Thymus (tissue), 11 donors: ENCODE data around the gene TRIO. TPM values are rescaled to one million over a fixed set of nuclear protein-coding genes. Genes with fewer than 3 reads are reported as not detected.

ENCODE experiments used
- DNase-seq, 9 donors: peaks; one replicate each; pipeline ENCODE4 v3.0.0-alpha.2; 2013; ENCODE audit warnings: low spot score in 9 of 9, low read depth in 6 of 9, missing footprints in 1 of 9
- H3K27ac ChIP-seq, 2 donors: one replicate each; pipeline ENCODE4 v1.5.1; 2013; ENCODE audit warnings: control low read depth in 1 of 2, low read depth in 1 of 2, low read length in 1 of 2, mild to moderate bottlenecking in 1 of 2, moderate library complexity in 1 of 2
- H3K27me3 ChIP-seq, 2 donors: one replicate each; pipeline ENCODE4 v1.5.1; 2013; ENCODE audit warnings: low read length in 1 of 2; ENCODE audit not compliant: control insufficient read depth in 2 of 2, insufficient read depth in 1 of 2
- H3K36me3 ChIP-seq, 2 donors: one replicate each; pipeline ENCODE4 v1.5.1; 2013; ENCODE audit warnings: low read length in 1 of 2, mild to moderate bottlenecking in 1 of 2, moderate library complexity in 1 of 2; ENCODE audit not compliant: control insufficient read depth in 2 of 2, insufficient read depth in 2 of 2
- H3K4me1 ChIP-seq, 2 donors: one replicate each; pipeline ENCODE4 v1.5.1; 2013; ENCODE audit warnings: low read length in 2 of 2; ENCODE audit not compliant: control insufficient read depth in 2 of 2, insufficient read depth in 2 of 2
- H3K4me3 ChIP-seq, 2 donors: one replicate each; pipeline ENCODE4 v1.5.1; 2013; ENCODE audit warnings: low read length in 2 of 2, control low read depth in 1 of 2, mild to moderate bottlenecking in 1 of 2
- H3K9me3 ChIP-seq, 2 donors: one replicate each; pipeline ENCODE4 v1.5.1; 2013; ENCODE audit warnings: low read length in 1 of 2, mild to moderate bottlenecking in 1 of 2; ENCODE audit not compliant: control insufficient read depth in 2 of 2, insufficient read depth in 1 of 2
- WGBS: extraction: QIAGEN DNeasy Blood & Tissue Kit; methylation state at CpG from one replicate; pipeline ENCODE4 v1.1.7; 2013; 5-methylcytosine and 5-hydroxymethylcytosine counted together
- polyA plus RNA-seq: library from polyadenylated mRNA; stranded (reverse); fragments of 200-250 nt; gene quantifications from one replicate; pipeline ENCODE4 v1.2.3, GENCODE V29; 2013
- total RNA-seq: library from RNA; stranded (reverse); fragments of 120-200 nt; gene quantifications from one replicate; pipeline ENCODE4 v1.2.4, GENCODE V29; 2013
- donor health status: healthy.

Gene TRIO
- total and polyA plus RNA-seq, 2 donors = 26.9 to 52.1 TPM

DNA sequence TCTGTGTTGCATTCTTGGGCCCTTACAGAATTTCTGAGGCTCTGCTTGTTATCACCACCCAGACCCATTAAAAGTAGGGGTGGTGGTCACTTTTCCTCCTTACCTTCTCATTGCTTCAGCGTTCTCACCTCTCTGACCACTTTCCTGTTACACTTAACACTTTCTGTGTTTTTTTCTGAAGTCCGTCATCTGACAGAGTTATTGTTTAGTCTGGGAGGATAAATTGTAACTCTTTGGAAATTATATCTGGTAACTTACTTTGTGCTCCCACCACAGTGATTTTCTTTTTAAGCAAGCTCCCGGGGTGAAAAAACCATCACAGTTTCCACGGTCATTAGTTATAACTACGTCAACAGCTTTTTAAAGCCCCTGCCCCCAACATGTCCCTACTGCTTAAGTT lies 227.2 kb downstream of the TRIO start:
- H3K27me3 ChIP-seq = no peaks in the 10 kb centered on the region
- H3K4me1 ChIP-seq = no peaks in the 10 kb centered on the region
- 95% methylated on average over 5 of the region's 5 CpGs for whole genome bisulfite sequencing
- H3K9me3 ChIP-seq = no peaks in the 10 kb centered on the region
- H3K36me3 ChIP-seq = peaks cover 20 to 48% of the 10 kb centered on the region in 2 donors
- no peak overlapping the region for H3K27ac ChIP-seq
- H3K4me3 ChIP-seq = no peak overlapping the region
- DNase-seq = no peak

DNA sequence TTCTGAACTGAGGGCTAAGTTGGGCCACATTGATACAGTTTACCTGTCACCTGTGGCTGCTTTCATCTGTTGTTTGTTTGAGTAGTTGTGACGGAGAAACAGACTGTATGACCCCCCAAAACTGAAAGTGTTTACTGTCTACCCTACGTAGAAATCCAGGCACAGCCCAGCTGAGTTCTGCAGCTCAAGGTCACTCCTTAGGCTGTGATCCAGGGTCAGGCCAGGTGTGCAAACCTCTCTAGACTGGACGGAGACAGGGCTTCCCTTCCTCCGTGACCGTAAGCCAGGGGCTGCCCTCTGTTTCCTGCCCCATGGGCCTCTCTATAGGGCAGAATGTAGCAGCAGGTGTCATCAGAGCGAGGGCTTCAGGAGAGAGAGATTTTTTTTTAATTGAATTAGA lies 230.5 kb downstream of the TRIO start:
- DNase-seq = no peak
- 94% methylated on average over 6 of the region's 6 CpGs for WGBS
- no peaks in the 10 kb centered on the region for H3K9me3 ChIP-seq
- no peak overlapping the region for H3K4me3 ChIP-seq
- H3K36me3 ChIP-seq = peaks cover 14 to 30% of the 10 kb centered on the region in 2 donors
- no peaks in the 10 kb centered on the region for H3K27me3 ChIP-seq
- no peaks in the 10 kb centered on the region for H3K4me1 ChIP-seq
- no peak overlapping the region for H3K27ac ChIP-seq

- H3K27ac ChIP-seq = no peak overlapping the region
- no peak overlapping the region for H3K4me3 ChIP-seq
- 94% methylated on average over 8 of the region's 8 CpGs for WGBS
- no peaks in the 10 kb centered on the region for H3K4me1 ChIP-seq
- H3K36me3 ChIP-seq = peaks cover 10 to 32% of the 10 kb centered on the region in 2 donors
- no peaks in the 10 kb centered on the region for H3K27me3 ChIP-seq
- H3K9me3 ChIP-seq = no peaks in the 10 kb centered on the region
- DNase-seq = peak in 1 of 9 donors; percentile 10
These were observed 231.0 kb downstream of the TRIO start for GRCh38 chr5:14374100-14374499.

DNA sequence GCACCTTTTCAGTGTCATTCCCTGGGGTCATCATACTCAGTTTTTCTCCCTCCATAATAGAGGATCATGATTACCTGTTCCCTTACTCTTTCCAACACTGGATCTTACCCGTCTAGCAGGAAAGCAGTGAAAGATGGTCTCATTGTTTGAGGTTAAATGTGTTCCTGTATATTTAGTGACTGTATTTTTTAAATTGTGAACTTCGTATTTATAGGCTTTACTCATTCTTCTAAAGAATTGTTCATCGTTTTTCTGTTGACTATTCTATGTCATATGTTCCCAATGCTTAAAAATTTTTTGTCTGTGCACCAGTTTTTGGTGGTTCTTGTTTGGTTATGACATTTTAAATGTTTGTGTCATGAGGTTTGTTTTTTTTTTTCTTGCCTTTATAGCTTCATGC lies 233.6 kb downstream of the TRIO start:
- WGBS = 95% methylated on average over 3 of the region's 3 CpGs
- Histone ChIP-seq H3K4me1 (no peaks in the 10 kb centered on the region), H3K27ac (no peak overlapping the region), H3K4me3 (no peak overlapping the region), H3K9me3 (no peaks in the 10 kb centered on the region), H3K36me3 (peaks cover 8 to 36% of the 10 kb centered on the region in 2 donors), H3K27me3 (no peaks in the 10 kb centered on the region)
- no peak for DNase-seq

GRCh38 chr5:14379739-14380497 lies 236.8 kb downstream of the TRIO start:
- H3K27ac ChIP-seq = no peak overlapping the region
- peaks cover 8 to 28% of the 10 kb centered on the region in 2 donors for H3K36me3 ChIP-seq
- no peaks in the 10 kb centered on the region for H3K27me3 ChIP-seq
- no peak overlapping the region for H3K4me3 ChIP-seq
- DNase-seq = no peak
- no peaks in the 10 kb centered on the region for H3K4me1 ChIP-seq
- 94% methylated on average over 35 of the region's 35 CpGs for WGBS
- no peaks in the 10 kb centered on the region for H3K9me3 ChIP-seq

GRCh38 chr5:14380712-14381111 lies 237.6 kb downstream of the TRIO start:
- WGBS = 85% methylated on average over 4 of the region's 4 CpGs
- no peak for DNase-seq
- H3K27ac ChIP-seq = no peak overlapping the region
- H3K9me3 ChIP-seq = no peaks in the 10 kb centered on the region
- no peak overlapping the region for H3K4me3 ChIP-seq
- no peaks in the 10 kb centered on the region for H3K27me3 ChIP-seq
- H3K4me1 ChIP-seq = no peaks in the 10 kb centered on the region
- peaks cover 8 to 28% of the 10 kb centered on the region in 2 donors for H3K36me3 ChIP-seq

- WGBS = 97% methylated on average over 4 of the region's 4 CpGs
- no peak for DNase-seq
- Histone ChIP-seq H3K27me3 (no peaks in the 10 kb centered on the region), H3K36me3 (peaks cover 9 to 31% of the 10 kb centered on the region in 2 donors), H3K4me1 (no peaks in the 10 kb centered on the region), H3K9me3 (no peaks in the 10 kb centered on the region), H3K27ac (no peak overlapping the region), H3K4me3 (no peak overlapping the region)
These were observed 239.5 kb downstream of the TRIO start for GRCh38 chr5:14382640-14383039.

GRCh38 chr5:14383923-14384322 lies 240.8 kb downstream of the TRIO start:
- no peak for DNase-seq
- peaks cover 7 to 32% of the 10 kb centered on the region in 2 donors for H3K36me3 ChIP-seq
- WGBS = 91% methylated on average over 11 of the region's 11 CpGs

GRCh38 chr5:14385019-14385418 lies 241.9 kb downstream of the TRIO start:
- DNase-seq = peak in 3 of 9 donors; percentile 10 to 31 (median 26)
- Histone ChIP-seq H3K27me3 (no peaks in the 10 kb centered on the region), H3K27ac (no peak overlapping the region), H3K4me1 (no peaks in the 10 kb centered on the region), H3K4me3 (no peak overlapping the region), H3K9me3 (no peaks in the 10 kb centered on the region), H3K36me3 (peaks cover 6 to 28% of the 10 kb centered on the region in 2 donors)
- 96% methylated on average over 15 of the region's 15 CpGs for WGBS

More at GRCh38 chr5:14383923-14384322, 240.8 kb downstream of the TRIO start:
- Histone ChIP-seq H3K27me3 (no peaks in the 10 kb centered on the region), H3K4me1 (no peaks in the 10 kb centered on the region), H3K27ac (no peak overlapping the region), H3K4me3 (no peak overlapping the region), H3K9me3 (no peaks in the 10 kb centered on the region)
